Measurements from ENCODE around the gene PPM1H.

PPM1H gene

DNA sequence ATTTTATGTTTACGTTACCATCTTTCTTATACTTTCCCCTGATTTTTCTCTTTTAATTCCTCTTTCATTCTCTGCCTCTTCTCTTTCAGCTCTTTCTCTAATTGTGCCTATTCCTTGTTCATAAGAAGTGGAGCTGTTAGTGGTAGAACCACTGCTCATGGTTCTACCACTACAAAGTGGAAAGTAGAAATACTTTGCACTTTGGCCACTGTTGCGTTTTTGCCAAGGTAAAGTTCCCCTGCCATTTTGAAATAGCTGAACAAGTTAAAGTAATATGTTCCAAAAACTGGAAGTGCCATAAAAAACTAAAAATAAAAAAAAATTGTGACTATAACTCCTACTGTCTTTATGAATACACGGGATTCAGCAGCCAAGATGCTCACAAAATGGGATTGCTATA lies 337.7 kb downstream of the PPM1H start:
- TF ChIP-seq, protein P1, sequence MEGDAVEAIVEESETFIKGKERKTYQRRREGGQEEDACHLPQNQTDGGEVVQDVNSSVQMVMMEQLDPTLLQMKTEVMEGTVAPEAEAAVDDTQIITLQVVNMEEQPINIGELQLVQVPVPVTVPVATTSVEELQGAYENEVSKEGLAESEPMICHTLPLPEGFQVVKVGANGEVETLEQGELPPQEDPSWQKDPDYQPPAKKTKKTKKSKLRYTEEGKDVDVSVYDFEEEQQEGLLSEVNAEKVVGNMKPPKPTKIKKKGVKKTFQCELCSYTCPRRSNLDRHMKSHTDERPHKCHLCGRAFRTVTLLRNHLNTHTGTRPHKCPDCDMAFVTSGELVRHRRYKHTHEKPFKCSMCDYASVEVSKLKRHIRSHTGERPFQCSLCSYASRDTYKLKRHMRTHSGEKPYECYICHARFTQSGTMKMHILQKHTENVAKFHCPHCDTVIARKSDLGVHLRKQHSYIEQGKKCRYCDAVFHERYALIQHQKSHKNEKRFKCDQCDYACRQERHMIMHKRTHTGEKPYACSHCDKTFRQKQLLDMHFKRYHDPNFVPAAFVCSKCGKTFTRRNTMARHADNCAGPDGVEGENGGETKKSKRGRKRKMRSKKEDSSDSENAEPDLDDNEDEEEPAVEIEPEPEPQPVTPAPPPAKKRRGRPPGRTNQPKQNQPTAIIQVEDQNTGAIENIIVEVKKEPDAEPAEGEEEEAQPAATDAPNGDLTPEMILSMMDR (IDR thresholded peaks at IDR 0.05; ENCODE audit: low read depth, low read length, missing control alignments): no peak
- DNase-seq (ENCODE audit: extremely low read depth, low read depth): no peak

More for the DNA sequence above, 337.7 kb downstream of the PPM1H start:
- H3K4me3 ChIP-seq (replicated peaks; ENCODE audit: low read depth, low read length): no peak overlapping the region

All from HFF-Myc (cell line).